MM.1S (cell line): ENCODE measurements around the gene FOXRED2.

ENCODE experiments used
- CTCF ChIP-seq: fragments of 300-600 bp; sonication (generic); IDR thresholded peaks from 2 replicates; pipeline ENCODE4 v1.5.1; 2016; ENCODE audit warnings: antibody characterized with exemption, low read length, mixed read lengths
- EZH2 ChIP-seq: fragments of 300-600 bp; sonication (generic); optimal IDR thresholded peaks from 2 replicates; pipeline ENCODE3; 2017; ENCODE audit warnings: low read depth, mild to moderate bottlenecking, antibody characterized with exemption, low read length, mixed read lengths
- EZH2phosphoT487 ChIP-seq: fragments of 300-600 bp; sonication (generic); IDR thresholded peaks from 2 replicates; pipeline ENCODE4 v1.6.1; 2018; ENCODE audit warnings: antibody characterized with exemption, low read length

GRCh38 chr22:36460202-36460601 lies 46.6 kb downstream of the FOXRED2 start:
- TF ChIP-seq CTCF, result no peak
- no peak for TF ChIP-seq EZH2
- TF ChIP-seq EZH2phosphoT487, result no peak
